Immature natural killer cell (primary cell): ENCODE measurements around the gene CRLF2. TPM values are rescaled to one million over a fixed set of nuclear protein-coding genes. Genes with fewer than 3 reads are reported as not detected.
"Not testable (repeated sequence)": the region's sequence is repeated elsewhere in the genome, so short reads cannot be mapped to it uniquely, and the experiment has no call there.

Source experiments
- DNase-seq, 3 donors: peaks; one replicate each; pipeline ENCODE4 v3.0.0; 2022; ENCODE audit warnings: mixed read lengths in 1 of 3
- H3K27ac Mint-ChIP-seq, 6 donors: one replicate each; pipeline ENCODE4 v1.8.0; 2020; ENCODE audit warnings: mixed read lengths in 6 of 6, mild to moderate bottlenecking in 5 of 6, inconsistent platforms in 4 of 6, moderate library complexity in 3 of 6
- H3K27me3 Mint-ChIP-seq, 3 donors: one replicate each; pipeline ENCODE4 v1.8.0; 2020 to 2021; ENCODE audit warnings: low read depth in 3 of 3, mild to moderate bottlenecking in 3 of 3, mixed read lengths in 3 of 3, moderate library complexity in 3 of 3, inconsistent platforms in 1 of 3
- H3K36me3 Mint-ChIP-seq, 3 donors: one replicate each; pipeline ENCODE4 v1.8.0; 2020; ENCODE audit warnings: mixed read lengths in 3 of 3, inconsistent platforms in 2 of 3, mild to moderate bottlenecking in 2 of 3
- H3K4me1 Mint-ChIP-seq, 2 donors: one replicate each; pipeline ENCODE4 v1.8.0; 2020; ENCODE audit warnings: inconsistent platforms in 2 of 2, mild to moderate bottlenecking in 2 of 2, mixed read lengths in 2 of 2, moderate library complexity in 1 of 2
- H3K4me3 Mint-ChIP-seq, 5 donors: one replicate each; pipeline ENCODE4 v1.8.0; 2020; ENCODE audit warnings: mild to moderate bottlenecking in 5 of 5, mixed read lengths in 5 of 5, inconsistent platforms in 3 of 5, moderate library complexity in 3 of 5
- H3K9me3 Mint-ChIP-seq, 6 donors: one replicate each; pipeline ENCODE4 v1.8.0; 2020; ENCODE audit warnings: mild to moderate bottlenecking in 6 of 6, mixed read lengths in 6 of 6, inconsistent platforms in 4 of 6, moderate library complexity in 3 of 6
- polyA plus RNA-seq, 3 donors: library from polyadenylated mRNA; unstranded; fragments of 300-500 nt; fragmentation: Illumina TruSeq; gene quantifications; one replicate each; pipeline ENCODE4 v1.2.3, GENCODE V29; 2021

CRLF2 gene
- polyA plus RNA-seq, 3 donors from 2014 or later = not detected

GRCh38 chrX:1196436-1196835 lies 16.0 kb downstream of the CRLF2 start:
- H3K27me3 Mint-ChIP-seq = peaks cover 0 to 7% (median 2%) of the 10 kb centered on the region in 3 donors
- no peaks in the 10 kb centered on the region for H3K4me1 Mint-ChIP-seq
- no peaks in the 10 kb centered on the region for H3K36me3 Mint-ChIP-seq
- no peak for DNase-seq
- no peak overlapping the region for H3K4me3 Mint-ChIP-seq
- H3K27ac Mint-ChIP-seq = no peak overlapping the region
- no peaks in the 10 kb centered on the region for H3K9me3 Mint-ChIP-seq

GRCh38 chrX:1192196-1192595 lies 20.3 kb downstream of the CRLF2 start:
- not testable (repeated sequence) for H3K4me3 Mint-ChIP-seq, H3K27ac Mint-ChIP-seq, H3K4me1 Mint-ChIP-seq, DNase-seq, H3K36me3 Mint-ChIP-seq, H3K9me3 Mint-ChIP-seq, H3K27me3 Mint-ChIP-seq

DNA sequence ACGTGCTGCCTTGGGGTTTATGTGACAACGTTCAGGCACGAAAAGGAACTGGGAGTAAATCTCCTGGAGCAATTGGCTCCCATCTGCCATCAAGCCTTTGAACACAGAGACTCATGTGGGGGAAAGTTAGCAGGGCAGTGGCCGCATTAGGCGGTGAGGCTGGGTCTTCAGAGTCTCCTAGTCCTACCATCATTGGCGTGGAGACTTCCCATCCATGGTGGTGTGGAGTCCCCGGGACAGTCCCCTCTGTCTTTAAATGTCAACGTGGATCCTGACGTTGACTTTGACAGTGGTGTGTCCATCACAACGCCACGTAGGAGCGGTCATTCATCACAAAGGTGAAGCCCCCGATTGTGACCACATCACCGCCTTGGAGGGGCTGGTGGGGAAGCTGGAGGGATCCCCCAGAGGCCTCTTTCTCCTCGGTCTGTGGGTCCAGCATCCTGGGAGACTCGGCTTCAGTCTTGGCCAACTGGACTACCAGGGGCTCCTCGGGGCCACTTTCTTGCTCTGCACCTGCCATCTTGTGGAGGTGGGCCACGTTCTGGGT lies 21.8 kb downstream of the CRLF2 start:
- no peak for DNase-seq
- Mint-ChIP-seq H3K27ac (no peak overlapping the region), H3K9me3 (no peaks in the 10 kb centered on the region), H3K27me3 (peaks cover 2 to 4% (median 3%) of the 10 kb centered on the region in 3 donors), H3K4me3 (no peak overlapping the region), H3K4me1 (no peaks in the 10 kb centered on the region), H3K36me3 (no peaks in the 10 kb centered on the region)

- DNase-seq = no peak
- Mint-ChIP-seq H3K27me3 (peaks cover 0 to 7% (median 0%) of the 10 kb centered on the region in 3 donors), H3K27ac (no peak overlapping the region), H3K36me3 (no peaks in the 10 kb centered on the region), H3K9me3 (no peaks in the 10 kb centered on the region), H3K4me3 (no peak overlapping the region), H3K4me1 (no peaks in the 10 kb centered on the region)
These were observed 26.9 kb downstream of the CRLF2 start for GRCh38 chrX:1185561-1185960.

- Mint-ChIP-seq H3K4me1 (no peaks in the 10 kb centered on the region), H3K4me3 (no peak overlapping the region), H3K27me3 (peaks cover 0 to 12% (median 4%) of the 10 kb centered on the region in 3 donors), H3K9me3 (no peaks in the 10 kb centered on the region), H3K36me3 (no peaks in the 10 kb centered on the region), H3K27ac (no peak overlapping the region)
- DNase-seq = no peak
These were observed 30.2 kb downstream of the CRLF2 start for GRCh38 chrX:1182211-1182610.

GRCh38 chrX:1181661-1182060 lies 30.8 kb downstream of the CRLF2 start:
- not testable (repeated sequence) for H3K4me1 Mint-ChIP-seq, DNase-seq, H3K36me3 Mint-ChIP-seq, H3K4me3 Mint-ChIP-seq, H3K27ac Mint-ChIP-seq, H3K9me3 Mint-ChIP-seq
- H3K27me3 Mint-ChIP-seq = peaks cover 0 to 12% (median 4%) of the 10 kb centered on the region in 3 donors

DNA sequence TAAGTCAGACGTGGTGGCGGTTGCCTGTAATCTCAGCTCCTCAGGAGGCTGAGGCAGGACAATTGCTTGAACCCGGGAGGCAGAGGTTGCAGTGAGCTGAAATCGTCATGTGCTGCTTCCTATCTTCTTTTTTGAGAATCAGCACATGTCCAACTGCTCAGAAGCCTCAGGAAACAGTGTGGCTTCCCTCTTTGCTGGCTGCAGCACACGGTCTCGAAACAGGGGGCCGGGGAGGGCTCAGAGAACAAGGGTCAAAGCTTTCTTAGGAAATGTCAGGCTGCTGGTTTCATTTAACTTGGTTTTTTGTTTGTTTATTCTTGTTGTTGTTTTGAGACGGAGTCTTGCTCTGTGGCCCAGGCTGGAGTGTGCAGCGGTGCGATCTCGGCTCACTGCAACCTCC lies 31.3 kb downstream of the CRLF2 start:
- Mint-ChIP-seq H3K36me3 (no peaks in the 10 kb centered on the region), H3K27me3 (peaks cover 3 to 16% (median 9%) of the 10 kb centered on the region in 3 donors), H3K4me3 (no peak overlapping the region), H3K9me3 (no peaks in the 10 kb centered on the region), H3K27ac (no peak overlapping the region), H3K4me1 (no peaks in the 10 kb centered on the region)
- no peak for DNase-seq

DNA sequence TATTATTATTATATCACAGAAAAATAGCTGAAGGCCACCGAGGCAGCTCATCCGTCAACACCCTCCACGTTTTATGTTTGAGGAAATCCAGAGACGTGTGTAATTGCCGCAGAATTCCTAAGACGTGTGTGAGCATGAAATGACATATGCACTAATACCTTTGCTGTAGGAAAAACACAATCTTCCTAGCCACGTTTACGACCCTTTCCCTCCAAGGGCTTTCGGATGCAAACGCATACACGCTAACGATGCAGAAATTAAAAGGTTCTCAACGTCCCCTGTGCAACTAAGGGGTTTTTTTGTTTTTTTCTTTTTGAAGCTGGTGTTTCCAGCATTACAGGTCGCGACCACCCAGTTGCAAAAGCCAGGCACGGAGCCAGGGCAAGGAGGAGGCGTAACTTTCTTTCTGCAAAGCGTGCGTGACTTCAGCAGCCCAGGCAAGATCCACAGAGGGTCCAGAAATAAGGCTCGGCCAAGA lies 33.8 kb downstream of the CRLF2 start:
- Mint-ChIP-seq H3K27ac (no peak overlapping the region), H3K9me3 (no peaks in the 10 kb centered on the region), H3K4me1 (no peaks in the 10 kb centered on the region), H3K4me3 (no peak overlapping the region), H3K27me3 (peaks cover 3 to 17% (median 9%) of the 10 kb centered on the region in 3 donors), H3K36me3 (no peaks in the 10 kb centered on the region)
- DNase-seq = no peak

DNA sequence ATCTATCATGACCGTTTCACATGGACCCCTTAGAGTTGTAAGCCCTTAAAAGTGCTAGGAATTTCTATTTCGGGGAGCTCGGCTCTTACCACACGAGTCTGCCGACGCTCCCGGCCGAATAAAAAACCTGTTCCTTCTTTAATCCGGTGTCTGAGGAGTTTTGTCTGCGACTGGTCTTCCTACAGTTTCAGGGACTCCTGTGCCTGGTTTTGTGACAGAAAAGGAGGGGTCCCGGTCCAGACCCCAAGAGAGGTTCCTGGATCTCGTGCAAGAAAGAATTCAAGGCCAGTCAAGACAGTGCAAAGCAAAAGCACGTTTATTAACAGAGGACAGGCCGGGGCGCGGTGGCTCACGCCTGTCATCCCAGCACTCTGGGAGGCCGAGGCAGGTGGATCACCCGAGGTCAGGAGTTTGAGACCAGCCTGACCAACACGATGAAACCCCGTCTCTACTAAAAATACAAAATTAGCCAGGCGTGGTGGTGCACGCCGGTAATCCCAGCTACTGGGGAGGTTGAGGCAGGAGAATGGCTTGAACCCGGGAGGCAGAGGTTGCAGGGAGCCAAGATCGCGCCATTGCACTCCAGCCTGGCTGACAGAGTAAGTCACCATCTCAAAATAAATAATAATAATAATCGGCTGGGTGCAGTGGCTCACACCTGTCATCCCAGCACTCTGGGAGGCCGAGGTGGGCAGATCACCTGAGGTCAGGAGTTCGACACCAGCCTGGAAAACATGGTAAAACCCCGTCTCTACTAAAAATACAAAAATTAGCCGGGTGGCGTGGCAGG lies 35.7 kb downstream of the CRLF2 start:
- DNase-seq, H3K9me3 Mint-ChIP-seq, H3K36me3 Mint-ChIP-seq, H3K4me1 Mint-ChIP-seq: not testable (repeated sequence)
- Mint-ChIP-seq H3K27me3 (peaks cover 3 to 13% (median 9%) of the 10 kb centered on the region in 3 donors), H3K27ac (peak overlapping the region in 1 of 6 donors; percentile 40), H3K4me3 (peak overlapping the region in 1 of 5 donors; percentile 47)

DNA sequence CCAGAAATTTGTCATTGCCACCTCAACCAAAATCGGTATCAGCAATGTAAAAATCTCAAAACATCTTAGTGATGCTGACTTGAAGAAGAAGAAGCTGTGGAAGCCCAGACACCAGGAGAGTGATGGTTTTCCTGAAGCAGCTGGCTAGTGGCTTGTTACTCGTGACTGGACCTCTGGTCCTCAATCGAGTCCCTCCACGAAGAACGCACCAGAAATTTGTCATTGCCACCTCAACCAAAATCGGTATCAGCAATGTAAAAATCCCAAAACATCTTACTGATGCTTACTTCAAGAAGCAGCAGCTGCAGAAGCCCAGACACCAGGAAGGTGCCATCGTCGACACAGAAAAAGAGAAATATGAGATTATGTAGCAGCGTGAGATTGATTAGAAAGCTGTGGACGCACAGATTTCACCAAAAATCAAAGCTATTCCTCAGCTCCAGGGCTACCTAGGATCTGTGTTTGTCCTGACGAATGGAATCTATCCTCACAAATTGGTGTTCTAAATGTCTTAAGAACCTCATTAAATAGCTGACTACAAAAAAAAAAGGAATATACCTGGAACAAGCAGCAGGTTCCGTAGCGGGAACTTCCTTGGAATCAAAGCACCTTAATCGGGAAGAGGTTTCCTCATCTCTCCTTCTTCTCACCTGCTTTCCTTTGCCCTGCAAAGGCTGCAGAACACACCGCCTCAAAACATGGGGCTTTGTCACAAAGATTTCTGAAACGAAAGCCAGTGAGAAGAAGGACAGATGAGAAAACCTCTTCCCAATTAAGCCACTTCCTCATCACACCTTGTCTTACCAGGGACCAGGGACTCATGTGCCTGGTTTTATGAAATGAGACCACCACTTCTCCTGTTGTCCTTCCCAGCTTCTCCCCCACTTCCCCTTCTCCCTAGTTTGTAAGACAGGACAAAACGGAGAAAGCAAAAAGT lies 37.6 kb downstream of the CRLF2 start:
- H3K27me3 Mint-ChIP-seq = peaks cover 3 to 11% (median 9%) of the 10 kb centered on the region in 3 donors
- not testable (repeated sequence) for DNase-seq

GRCh38 chrX:1173435-1173834 lies 39.0 kb downstream of the CRLF2 start:
- not testable (repeated sequence) for H3K4me3 Mint-ChIP-seq, H3K9me3 Mint-ChIP-seq, H3K27ac Mint-ChIP-seq, DNase-seq, H3K4me1 Mint-ChIP-seq, H3K27me3 Mint-ChIP-seq, H3K36me3 Mint-ChIP-seq

More for the DNA sequence above, 37.6 kb downstream of the CRLF2 start:
- not testable (repeated sequence) for H3K4me1 Mint-ChIP-seq, H3K9me3 Mint-ChIP-seq, H3K4me3 Mint-ChIP-seq, H3K36me3 Mint-ChIP-seq
- H3K27ac Mint-ChIP-seq = peak overlapping the region in 1 of 6 donors; percentile 54

GRCh38 chrX:1172496-1172895 lies 40.0 kb downstream of the CRLF2 start:
- DNase-seq = no peak
- Mint-ChIP-seq H3K36me3 (no peaks in the 10 kb centered on the region), H3K9me3 (no peaks in the 10 kb centered on the region), H3K27ac (no peak overlapping the region), H3K27me3 (peaks cover 3 to 9% (median 5%) of the 10 kb centered on the region in 3 donors), H3K4me1 (peaks cover 0 to under 1% of the 10 kb centered on the region in 2 donors), H3K4me3 (no peak overlapping the region)

DNA sequence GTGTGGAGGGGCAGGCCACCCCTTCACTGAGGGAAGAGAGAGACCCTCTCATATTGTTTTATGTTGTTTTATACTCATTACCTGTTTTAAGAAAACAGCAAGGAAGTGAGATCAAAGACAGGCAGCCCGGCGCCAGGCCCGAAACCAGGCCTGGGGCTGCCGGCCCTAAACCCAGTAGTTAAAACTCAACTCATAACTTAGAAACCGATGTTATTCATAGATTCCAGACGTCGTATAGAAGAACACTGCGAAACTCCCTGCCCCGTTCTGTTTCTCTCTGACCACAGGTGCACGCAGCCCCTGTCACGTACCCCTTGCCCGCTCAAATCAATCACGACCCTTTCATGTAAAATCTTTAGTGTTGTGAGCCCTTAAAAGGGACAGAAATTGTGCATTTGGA lies 40.5 kb downstream of the CRLF2 start:
- H3K36me3 Mint-ChIP-seq, H3K4me3 Mint-ChIP-seq, DNase-seq, H3K4me1 Mint-ChIP-seq, H3K27ac Mint-ChIP-seq, H3K9me3 Mint-ChIP-seq, H3K27me3 Mint-ChIP-seq: not testable (repeated sequence)

- peaks cover 3 to 10% of the 10 kb centered on the region in 2 donors for H3K4me1 Mint-ChIP-seq
- no peak overlapping the region for H3K27ac Mint-ChIP-seq
- H3K36me3 Mint-ChIP-seq = no peaks in the 10 kb centered on the region
- H3K4me3 Mint-ChIP-seq = no peak overlapping the region
- no peak for DNase-seq
- H3K27me3 Mint-ChIP-seq = peaks cover 5 to 9% (median 8%) of the 10 kb centered on the region in 3 donors
- no peaks in the 10 kb centered on the region for H3K9me3 Mint-ChIP-seq
These were observed 42.2 kb downstream of the CRLF2 start for GRCh38 chrX:1170243-1170642.
